Posterior vena cava (tissue), 2 donors: Measurements from ENCODE around the gene DUOXA2. TPM values are rescaled to one million over a fixed set of nuclear protein-coding genes. Genes with fewer than 3 reads are reported as not detected.
"Not testable (repeated sequence)": the region's sequence is repeated elsewhere in the genome, so short reads cannot be mapped to it uniquely, and the experiment has no call there.

Experiments
- DNase-seq: peaks from one replicate; pipeline ENCODE4 v3.0.0-alpha.2; 2020; ENCODE audit warnings: low spot score
- intact Hi-C, 2 donors: fragments of 100-400 bp; cut with DNase I; formaldehyde crosslinking; loops; one replicate each; pipeline versions ENCODE4 v1.14.1 to v1.14.2; 2022 to 2023
- total RNA-seq, 2 donors: library from RNA; stranded (reverse); fragmentation: NEBNext Ultra II Directional; extraction: Animal tissue kit (Norgen Biotek cat#: 25700); gene quantifications; one replicate each; pipeline ENCODE4 v1.2.1, GENCODE V29; 2021
- donor health status: DM: yes; HTN: yes; CAD: no.
- donor health status: DM: yes; HTN: yes; CAD: no.

Gene DUOXA2
- total RNA-seq, 2 donors from 2014 or later: not detected

DNA sequence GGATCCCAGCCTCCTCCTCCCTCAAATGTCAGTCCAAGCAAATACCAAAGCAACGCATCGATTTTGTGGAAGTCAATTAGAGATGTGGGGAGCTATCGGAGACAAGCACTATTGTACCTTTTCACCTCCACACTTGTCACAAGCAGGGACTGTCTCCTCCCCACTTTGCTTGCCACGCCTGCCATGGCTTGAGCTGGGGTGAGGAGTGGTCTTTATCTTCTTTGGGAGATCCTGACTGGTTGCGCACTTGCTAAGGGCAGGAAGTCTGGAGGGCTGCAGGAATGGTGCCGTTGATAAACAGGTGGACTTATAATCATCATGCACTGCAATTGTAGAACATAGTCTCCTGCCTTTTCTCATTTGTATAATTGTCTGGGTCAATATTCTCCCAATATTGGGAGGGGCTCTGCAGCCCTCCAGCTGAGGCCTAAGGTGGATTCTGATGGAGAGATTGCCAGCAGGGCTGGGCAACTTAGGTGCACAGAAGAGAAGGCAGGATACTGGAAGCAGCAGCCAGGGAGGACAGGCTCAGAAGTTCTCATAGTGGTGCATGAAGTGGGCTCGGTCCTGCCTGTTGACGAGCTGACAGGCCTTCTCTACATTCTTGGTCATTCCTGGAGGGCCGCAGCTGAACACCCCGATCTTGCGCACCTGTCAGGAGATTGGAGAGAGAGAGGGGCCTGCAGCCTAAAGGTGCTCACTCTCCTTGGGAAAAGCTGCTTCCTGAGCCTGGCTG is 20.3 kb upstream of the DUOXA2 start:
- DNase-seq: peak; percentile 62

DNA sequence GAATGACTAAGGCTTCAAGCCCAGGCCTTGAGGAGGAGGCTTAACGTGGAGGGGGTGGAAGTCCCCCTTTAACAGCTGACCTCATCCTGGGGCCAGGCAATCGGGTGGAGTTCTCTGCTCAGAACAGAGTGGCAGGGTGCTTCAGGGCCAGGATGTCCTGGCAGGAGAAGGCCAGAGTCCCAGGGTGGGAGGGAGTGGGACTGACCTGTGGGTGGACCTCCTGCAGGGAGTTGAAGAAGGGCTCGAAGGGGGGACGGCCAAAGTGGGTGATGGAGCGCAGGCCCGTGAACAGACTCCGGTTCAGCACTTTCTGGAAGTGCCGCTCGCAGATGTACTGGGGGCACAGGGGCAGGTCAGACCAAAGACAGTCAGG is 19.8 kb upstream of the DUOXA2 start:
- DNase-seq: peak; percentile 59

More for the DNA sequence above, 20.3 kb upstream of the DUOXA2 start:
- intact Hi-C loops: no loop called here

DNA sequence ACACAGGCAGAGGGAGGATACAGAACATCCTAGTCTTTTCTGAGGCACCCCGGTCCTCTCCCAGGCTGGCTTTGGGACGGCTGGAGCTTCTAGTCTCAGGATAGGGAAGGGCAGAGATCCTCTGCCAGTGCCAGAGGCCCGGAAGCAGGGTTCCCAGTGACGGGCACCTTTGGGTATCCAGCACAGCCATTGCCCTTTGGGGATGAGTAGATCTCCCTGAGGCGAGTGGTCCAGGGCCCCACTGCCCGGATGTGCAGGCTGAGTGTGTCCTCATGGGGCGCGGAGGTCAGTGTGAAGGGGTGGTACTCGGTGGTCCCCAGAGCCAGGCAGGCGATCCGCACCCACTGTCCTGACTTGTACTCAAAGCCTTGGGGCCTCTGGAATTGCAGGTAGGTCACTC is 18.5 kb upstream of the DUOXA2 start:
- peak; percentile 53 for DNase-seq
- intact Hi-C loops: no loop called here

More for the DNA sequence above, 19.8 kb upstream of the DUOXA2 start:
- intact Hi-C loops: no loop called here

DNA sequence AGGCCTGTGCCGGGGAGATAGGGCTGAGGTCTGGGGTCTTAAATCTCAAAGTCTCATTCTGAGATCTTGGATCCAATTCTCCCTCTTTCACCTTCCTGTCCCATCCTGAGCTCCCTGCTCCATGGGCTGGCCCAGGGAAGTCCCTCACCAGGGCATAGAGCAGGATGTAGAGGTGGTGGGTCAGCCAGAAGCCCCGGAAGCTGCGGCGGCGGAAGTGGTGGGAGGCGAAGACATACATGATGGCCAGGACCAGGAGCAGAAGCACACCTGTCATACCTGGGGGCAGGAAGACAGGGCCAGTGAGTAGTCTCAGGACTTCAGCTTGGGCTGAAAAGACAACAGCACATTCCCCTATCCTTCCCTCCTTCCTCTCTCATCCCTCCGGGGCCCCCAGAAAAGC is 16.7 kb upstream of the DUOXA2 start:
- intact Hi-C loops: no loop called here
- peak; percentile 70 for DNase-seq

DNA sequence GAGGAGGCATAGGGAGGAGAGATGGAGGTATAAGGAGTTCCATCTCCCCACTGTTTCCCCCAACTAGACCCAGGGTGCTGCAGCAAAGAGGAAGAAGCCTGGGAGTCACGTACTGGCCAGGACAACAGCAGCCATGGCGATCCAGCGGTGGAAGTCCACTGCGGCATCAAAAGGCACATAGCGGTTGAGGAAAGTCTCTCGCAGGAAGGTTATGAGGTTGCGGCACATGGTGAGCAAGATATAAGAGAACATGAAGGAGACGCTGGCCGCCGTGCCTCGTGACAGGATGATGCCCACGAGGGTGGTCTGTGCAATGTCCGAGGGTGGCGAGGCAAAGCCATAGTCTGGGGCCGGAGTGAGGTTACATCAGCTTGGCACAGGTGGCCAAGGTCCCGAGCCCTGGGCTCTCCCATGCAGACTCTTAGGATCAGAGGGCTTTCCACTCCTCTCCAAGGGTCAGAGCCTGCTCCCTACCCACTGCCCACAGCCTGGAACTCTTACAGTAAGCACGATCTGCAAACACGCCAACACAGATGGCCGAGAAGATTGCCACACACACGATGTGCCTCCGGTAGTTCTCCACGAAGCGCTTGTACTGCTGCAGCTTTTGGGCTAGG is 14.5 kb upstream of the DUOXA2 start:
- intact Hi-C loops: no loop called here
- peak; percentile 78 for DNase-seq

DNA sequence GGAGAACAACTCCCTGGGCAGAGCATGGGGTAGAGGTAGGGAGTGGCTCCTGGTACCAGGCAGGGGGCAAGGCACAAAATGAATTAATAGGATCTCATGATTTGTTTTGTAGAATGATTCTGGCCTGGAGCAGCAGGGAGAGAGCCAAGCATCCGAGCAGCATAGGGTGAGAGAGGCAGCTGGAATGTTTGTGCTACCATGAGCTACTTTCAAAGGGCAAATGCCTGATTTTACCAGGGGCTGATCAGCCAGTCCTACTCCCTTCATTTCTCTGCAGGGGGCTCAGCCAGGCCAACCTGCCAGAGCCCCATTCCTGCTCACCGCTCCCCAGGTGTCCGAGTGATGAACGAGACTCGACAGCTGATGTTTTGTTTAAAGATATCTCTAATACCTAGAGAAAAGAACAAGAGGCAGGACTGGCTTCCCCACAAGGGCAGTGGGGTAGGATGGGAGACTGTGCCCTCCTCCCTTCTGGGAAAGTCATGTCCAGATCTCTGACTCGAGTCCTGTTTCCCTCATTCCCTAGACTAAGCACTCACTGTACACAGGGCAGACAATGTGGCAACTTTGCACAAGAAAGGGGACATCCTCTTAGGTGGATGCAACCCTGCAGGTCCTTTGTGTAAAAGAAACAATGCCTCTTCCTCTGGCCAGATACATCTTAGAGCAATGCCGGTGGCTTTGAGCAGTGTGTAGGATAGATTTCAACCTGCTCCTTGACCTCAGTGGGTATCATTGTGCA is 13.1 kb upstream of the DUOXA2 start:
- intact Hi-C loops: no loop called here
- DNase-seq: peak; percentile 44

DNA sequence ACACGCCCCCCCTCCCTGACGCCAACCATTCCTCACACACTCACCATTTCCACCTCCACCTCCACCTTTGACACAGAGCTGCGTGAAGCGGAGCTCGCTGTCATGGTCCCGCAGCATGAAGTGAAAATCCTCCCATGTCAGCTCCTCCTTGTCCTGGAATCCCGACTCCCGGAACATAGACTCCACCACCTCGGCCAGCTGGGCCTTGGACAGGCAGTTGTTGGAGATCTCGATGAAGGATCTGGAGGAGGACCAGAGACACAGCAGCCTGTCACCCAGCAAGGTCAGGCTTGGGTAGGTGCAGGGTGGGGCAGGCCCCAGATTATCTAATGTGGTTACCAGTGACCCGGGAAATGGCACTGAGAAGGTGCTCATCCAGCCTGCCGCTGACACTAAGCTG is 12.4 kb upstream of the DUOXA2 start:
- intact Hi-C loops: no loop called here
- peak; percentile 71 for DNase-seq

DNA sequence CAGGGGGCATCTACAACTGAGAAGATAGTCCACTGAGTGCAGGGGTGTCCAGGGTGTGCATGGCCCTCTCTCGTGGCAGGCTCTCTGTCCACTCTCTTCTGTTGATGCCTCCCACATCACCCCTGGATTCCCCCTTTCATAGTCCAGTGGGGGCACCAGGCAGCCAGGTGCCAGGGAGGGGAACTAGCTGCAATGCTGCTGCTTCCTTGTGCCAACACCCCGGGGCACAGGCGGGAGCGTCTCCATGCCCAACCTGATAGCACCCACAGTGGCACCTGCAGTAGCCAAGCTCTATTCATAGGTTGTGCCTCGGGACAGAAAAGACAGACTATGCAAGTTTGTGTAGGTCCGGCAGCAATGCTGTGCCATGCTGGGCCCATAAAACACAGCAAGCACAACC is 11.9 kb upstream of the DUOXA2 start:
- peak; percentile 50 for DNase-seq
- intact Hi-C loops: no loop called here

DNA sequence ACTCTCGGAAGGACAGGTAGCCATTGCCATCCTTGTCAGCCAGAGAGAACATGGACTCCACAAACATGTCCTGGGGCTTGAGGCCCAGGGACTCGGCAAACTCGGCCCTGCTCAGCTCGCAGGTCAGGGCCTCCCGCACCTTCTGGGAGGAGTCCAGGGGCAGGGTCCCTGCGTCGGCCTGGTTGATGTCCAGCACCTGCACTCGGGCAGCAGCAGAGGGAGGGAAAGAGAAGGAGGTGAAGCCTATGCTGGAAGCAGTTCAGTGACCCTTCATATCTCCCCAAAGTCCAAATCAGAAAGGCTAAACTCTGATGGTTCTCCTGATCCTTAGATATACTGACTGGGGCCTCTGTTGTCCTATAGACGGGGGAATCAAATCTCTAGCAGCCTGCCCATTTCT is 10.0 kb upstream of the DUOXA2 start:
- DNase-seq: peak; percentile 55
- intact Hi-C loops: not testable (repeated sequence)

DNA sequence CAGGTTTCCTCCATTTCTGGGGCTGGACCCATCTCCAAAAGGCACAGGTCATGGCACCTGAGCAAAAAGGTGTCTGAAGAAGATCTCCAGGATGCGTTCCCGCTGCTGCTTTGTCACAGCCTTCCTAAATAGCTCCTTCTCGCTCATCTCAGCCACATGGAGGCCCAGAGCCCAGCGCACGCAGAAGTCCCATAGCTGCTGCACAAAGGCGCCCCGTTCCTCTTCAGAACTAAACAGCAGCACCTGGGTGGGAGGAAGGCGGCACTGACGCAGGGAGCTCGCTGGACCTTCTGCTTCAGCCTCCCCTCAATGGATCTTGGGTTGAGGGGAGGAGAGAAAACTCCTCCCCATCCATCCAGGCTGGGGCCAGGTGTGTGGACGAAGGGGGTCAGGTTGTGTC is 8.5 kb upstream of the DUOXA2 start:
- intact Hi-C loops: no loop called here
- DNase-seq: peak; percentile 55

DNA sequence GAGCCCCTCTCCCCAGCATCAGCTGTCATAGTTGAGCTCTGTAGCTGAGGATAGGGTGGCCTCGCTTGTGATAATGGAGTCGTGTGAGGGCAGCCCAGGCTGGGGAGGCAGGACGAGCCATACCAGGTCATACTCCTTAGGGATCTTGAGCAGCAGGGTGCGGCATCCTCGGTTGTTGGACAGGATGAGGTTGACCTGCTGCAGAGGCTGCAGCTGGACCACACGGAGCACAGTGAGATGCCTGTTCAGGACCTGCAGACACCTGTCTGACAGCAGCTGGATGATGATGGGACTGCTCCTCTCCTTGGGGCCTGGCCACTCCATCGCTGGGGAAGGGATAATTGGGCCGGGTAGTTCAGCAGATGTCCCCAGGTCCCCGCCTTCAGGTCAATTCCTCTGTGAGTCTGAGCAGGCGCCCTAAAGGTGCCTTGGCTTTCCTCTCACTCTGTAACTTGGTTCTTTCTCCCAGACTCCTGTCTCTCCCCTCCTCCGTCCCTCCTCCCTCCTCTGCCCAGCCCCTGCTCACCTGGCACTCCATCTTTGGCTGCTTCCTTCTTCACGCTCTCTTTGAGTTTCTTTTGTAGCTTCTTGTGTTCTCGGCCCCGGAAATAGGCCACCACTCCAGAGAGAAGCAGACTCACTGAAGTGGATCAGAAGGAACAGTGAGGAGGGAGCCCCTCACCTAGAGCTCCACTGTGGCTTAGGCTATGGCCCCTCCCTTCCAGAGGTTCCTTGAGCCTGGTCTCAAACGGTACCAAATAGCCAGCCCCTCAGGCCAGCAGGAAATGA is 7.9 kb upstream of the DUOXA2 start:
- DNase-seq: peak; percentile 72
- intact Hi-C loops: no loop called here

DNA sequence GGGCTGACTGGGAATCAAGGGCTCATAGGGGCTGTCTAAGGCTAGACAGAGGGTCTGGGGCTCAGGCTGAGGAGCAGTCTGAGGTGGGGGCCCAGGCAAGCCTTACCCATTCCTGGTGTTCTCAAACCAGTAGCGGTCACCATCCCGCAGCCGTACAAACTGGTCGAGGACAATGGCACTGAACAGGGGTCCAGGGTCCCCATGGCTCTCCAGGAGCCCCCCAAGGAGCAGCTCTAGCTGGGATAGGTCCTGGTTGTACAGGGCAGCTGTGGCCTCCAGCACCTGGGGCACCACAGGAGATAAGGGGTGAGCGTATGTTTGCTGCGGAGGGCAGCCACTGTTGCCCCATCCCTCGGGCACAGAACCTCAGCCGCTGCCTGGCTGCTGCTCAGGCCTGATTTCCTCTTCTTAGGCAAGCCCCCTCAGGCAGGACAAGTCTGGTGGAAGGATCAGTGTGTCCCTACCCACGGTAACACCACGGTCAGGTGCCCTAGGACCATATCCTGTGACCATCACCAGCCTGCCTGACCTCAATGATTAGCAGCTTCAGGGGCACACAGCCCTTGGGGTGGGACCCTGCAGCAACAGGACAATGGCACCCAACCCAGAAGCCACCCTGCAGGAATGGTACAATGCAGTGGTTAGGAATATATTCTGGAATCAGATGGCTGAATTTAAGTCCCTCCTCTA is 6.0 kb upstream of the DUOXA2 start:
- intact Hi-C loops: no loop called here
- peak; percentile 72 for DNase-seq

DNA sequence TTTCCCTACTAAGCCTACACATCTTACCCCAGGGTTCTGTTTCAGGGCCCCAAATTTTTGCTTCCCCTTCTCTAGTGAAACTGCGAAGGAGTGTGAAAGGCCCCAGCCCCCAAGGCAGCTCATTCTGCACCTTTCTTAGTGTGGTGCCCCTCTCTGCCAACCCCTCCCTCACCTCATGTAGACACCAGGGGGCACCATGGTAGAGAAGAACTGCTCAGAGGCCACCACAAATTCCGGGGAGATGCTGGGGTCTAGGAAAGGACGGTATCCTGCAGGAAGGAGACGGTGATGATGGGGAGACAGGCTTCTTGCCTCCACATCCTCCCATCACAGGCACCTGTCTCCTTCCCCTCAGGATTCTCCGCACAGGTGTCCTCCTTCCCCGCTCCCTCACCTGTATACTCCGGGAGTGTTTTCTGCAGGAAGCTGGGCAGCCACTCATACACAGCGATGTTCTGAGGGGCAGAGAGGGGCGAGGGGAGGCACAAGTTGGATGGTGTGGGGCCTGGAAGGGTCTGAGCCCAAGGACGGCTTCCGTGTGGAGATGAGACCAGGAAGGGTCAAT is 3.8 kb upstream of the DUOXA2 start:
- no peak for DNase-seq
- intact Hi-C loops: no loop called here

DNA sequence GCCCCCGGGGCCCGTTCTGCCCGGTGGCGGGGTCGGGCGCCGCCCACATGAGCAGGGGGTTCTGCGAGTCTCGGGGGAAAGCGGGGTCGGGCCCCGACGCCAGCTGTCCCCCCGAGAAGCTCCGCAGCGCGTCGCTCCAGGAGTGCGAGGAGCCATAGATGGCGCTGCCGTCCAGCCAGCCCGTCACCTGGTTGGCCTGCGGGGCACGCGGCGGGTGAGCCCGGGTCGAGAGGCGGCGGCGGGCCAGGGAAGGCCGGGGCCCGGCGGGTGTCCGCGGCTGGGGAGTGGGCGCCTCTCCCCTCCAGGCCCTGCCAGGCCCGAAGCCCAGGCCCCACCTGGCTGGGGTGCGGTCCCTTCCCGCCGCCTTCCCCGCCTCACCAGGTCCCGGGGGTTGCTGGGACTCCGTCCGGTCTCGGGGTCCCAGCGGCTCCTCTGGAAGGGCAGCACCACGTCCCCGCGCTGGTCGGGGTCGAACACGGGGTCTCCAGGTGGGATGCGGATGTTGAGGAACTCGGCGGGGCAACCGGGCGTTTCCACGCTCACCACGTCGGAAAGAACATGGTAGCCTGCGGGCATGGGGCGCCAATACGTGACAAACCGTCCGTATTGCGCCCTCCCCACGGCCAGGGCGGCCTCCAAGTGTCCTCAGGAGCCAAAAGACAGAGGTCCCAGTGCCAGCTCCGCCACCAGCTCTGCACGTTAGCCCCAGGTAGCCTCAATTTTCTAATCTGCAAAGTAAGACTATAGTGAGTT is 2.6 kb upstream of the DUOXA2 start:
- intact Hi-C loops: no loop called here
- peak; percentile 70 for DNase-seq

DNA sequence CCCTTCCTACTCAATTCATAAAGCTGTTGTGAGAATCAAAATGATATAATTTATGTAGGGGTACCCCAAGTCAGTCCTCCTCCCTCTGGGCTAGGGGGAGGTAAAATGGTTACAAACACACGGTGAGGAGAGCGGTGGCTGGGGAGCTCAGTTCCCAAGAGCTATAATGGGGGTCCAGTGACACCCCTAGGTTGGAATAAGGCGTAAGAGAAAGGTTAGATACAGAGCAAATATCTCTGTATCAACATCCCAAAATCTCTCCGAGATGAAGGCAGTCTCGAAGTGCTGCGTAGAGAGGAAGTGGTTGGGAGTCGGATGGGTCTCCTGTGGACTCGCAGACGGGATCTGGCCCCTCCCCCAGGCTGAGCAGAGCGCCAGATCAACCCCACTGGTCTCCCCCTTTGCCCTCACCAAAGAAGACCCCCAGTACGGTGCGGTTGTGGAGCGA is 2.0 kb upstream of the DUOXA2 start:
- intact Hi-C loops: no loop called here
- DNase-seq: no peak

DNA sequence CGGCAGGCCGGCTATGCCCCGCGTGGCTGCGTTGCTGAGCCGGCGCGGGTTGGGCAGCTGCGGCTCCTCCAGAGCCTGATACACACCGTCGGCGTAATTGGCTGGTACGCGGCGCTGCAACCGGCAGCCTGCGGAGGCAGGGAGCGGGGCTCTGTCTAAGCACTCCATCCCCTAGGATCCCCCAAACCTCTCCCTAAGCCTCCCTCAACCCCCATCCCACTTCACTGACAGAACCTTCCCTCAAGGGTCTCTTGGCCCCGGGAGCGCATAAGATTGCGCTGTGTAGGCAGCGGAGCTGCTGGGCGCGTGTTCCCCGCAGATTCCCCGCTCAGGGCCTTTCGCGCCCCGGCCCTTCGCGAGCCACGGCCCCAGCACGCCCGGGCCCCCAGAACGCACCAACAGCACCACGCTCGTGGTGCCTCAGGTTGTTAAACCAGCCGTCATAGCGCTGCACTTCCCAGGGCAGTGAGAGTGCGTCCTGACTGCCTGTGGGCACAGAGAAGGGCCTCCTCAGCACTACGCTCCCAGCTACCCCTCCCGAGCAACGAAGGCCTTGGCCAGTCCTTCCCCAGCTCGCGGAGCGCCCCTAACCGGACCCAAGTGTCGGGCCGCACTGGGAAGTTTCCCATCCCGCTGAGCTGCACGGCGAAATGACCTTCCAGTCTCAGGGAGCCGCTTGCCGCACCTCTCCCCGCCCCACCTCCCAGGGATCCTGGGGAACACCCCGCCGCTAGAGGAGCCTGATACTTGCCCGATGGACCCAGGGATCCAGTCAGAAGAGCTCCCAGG is 1.3 kb upstream of the DUOXA2 start:
- intact Hi-C loops: no loop called here
- DNase-seq: peak; percentile 66

DNA sequence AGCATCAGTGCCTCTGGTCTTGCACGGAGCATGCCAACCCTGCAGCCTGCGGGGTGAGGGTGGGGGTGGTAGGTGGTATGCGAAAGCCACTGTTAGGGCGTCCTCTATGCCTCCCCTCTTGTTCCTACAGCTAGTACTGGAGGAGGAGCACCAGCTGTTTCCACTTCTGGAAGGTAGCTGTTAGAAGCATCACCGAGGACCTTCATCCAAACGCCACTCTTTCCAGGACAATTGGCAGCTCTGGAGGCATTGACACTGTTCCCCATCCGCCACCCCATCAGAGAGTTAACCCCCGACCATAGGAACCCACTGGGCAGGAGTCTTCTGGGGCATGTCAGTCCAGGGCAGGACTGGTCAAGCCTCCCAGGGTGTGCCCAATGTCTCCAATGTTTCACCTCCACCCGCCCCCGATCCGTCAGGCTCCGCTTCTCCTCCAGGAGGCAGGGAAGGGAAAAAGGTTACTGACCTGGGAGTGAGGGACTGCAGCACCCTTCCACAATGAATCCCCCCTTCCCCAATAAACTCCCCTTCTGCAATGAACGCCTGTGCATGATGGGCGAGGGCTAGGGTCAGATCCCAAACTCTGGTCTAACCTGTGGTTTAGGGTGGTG is 641 bp upstream of the DUOXA2 start:
- no peak for DNase-seq

More for the DNA sequence above, 641 bp upstream of the DUOXA2 start:
- intact Hi-C loops: no loop called here
